Kidney (tissue), 14 donors: Measurements from ENCODE around the gene TBC1D8. TPM values are rescaled to one million over a fixed set of nuclear protein-coding genes. Genes with fewer than 3 reads are reported as not detected.

Source experiments
- DNase-seq, 5 donors: peaks; one replicate each; pipeline ENCODE4 v3.0.0-alpha.2; 2013 to 2020
- FAIRE-seq: peaks from 2 replicates; lab custom pipeline; 2012; peaks lifted over from hg19 to GRCh38; lab: Jason Lieb, UNC
- H3K27ac ChIP-seq, 2 donors: one replicate each; pipeline ENCODE4 v1.7.0; 2013; ENCODE audit warnings: low read depth in 2 of 2, low read length in 2 of 2, inconsistent platforms in 1 of 2
- H3K27me3 ChIP-seq: one replicate; pipeline ENCODE4 v1.7.1; 2013; ENCODE audit warnings: low read length, inconsistent platforms; ENCODE audit not compliant: control insufficient read depth, insufficient read depth
- H3K36me3 ChIP-seq, 3 donors: one replicate each; pipeline versions ENCODE4 v1.7.0 to v1.7.1; 2013; ENCODE audit warnings: low read length in 3 of 3, control low read depth in 1 of 3, inconsistent platforms in 1 of 3; ENCODE audit not compliant: insufficient read depth in 3 of 3, control insufficient read depth in 2 of 3
- H3K4me1 ChIP-seq, 3 donors: one replicate each; pipeline versions ENCODE4 v1.7.0 to v1.7.1; 2013; ENCODE audit warnings: low read length in 3 of 3, inconsistent platforms in 1 of 3, low read depth in 1 of 3; ENCODE audit not compliant: control insufficient read depth in 2 of 3, insufficient read depth in 2 of 3
- H3K4me3 ChIP-seq, 3 donors: one replicate each; pipeline versions ENCODE4 v1.7.0 to v1.8.1; 2013; ENCODE audit warnings: low read length in 3 of 3, control low read depth in 1 of 3, inconsistent platforms in 1 of 3
- H3K9ac ChIP-seq, 3 donors: one replicate each; pipeline versions ENCODE4 v1.7.0 to v1.7.1; 2013; ENCODE audit warnings: low read length in 3 of 3, control low read depth in 1 of 3, inconsistent platforms in 1 of 3
- H3K9me3 ChIP-seq, 3 donors: one replicate each; pipeline versions ENCODE4 v1.7.0 to v1.7.1; 2013; ENCODE audit warnings: low read length in 3 of 3, control low read depth in 1 of 3, inconsistent platforms in 1 of 3; ENCODE audit not compliant: control insufficient read depth in 2 of 3, insufficient read depth in 1 of 3
- intact Hi-C: fragments of 100-400 bp; cut with DNase I; formaldehyde crosslinking; loops from one replicate; pipeline ENCODE4 v1.11.1; 2022
- polyA plus RNA-seq: library from polyadenylated mRNA; stranded (reverse); fragments of 350-450 nt; fragmentation: Illumina TruSeq; extraction: RNeasy Lipid Tissue Mini Kit (QIAGEN cat#74804); gene quantifications from one replicate; pipeline ENCODE4 v1.2.3, GENCODE V29; 2014; ENCODE audit warnings: low read depth, low replicate concordance; ENCODE audit not compliant: insufficient read depth
- total RNA-seq: library from RNA; stranded (reverse); fragmentation: NEBNext Ultra II Directional; extraction: Animal tissue kit (Norgen Biotek cat#: 25700); gene quantifications from one replicate; pipeline ENCODE4 v1.2.1, GENCODE V29; 2021
- TF ChIP-seq, protein P1 (sequence below): IDR thresholded peaks from 3 replicates; pipeline ENCODE4 v1.5.1; 2012; ENCODE audit warnings: mild to moderate bottlenecking, moderate library complexity, borderline replicate concordance; ENCODE audit not compliant: insufficient read depth; ENCODE audit errors: extremely low read depth
- donor health status: control.
- donor health status: control.
- donor health status: control.
- donor health status: control.
- donor health status: control.
- donor health status: DM: yes; HTN: yes; CAD: no.
- donor health status: Normal renal cell carcinoma (clear cell type).

The TBC1D8 gene
- total and polyA plus RNA-seq, 2 donors from 2014 or later, result 7.4 to 47.9 TPM

GRCh38 chr2:100974712-100975520 lies 176.3 kb downstream of the TBC1D8 start:
- Histone ChIP-seq H3K4me3 (no peak overlapping the region), H3K36me3 (peaks cover 0 to 11% (median 11%) of the 10 kb centered on the region in 3 donors), H3K9me3 (no peaks in the 10 kb centered on the region), H3K27ac (no peak overlapping the region), H3K27me3 (no peaks in the 10 kb centered on the region), H3K4me1 (no peaks in the 10 kb centered on the region), H3K9ac (no peak overlapping the region)
- TF ChIP-seq, protein P1, sequence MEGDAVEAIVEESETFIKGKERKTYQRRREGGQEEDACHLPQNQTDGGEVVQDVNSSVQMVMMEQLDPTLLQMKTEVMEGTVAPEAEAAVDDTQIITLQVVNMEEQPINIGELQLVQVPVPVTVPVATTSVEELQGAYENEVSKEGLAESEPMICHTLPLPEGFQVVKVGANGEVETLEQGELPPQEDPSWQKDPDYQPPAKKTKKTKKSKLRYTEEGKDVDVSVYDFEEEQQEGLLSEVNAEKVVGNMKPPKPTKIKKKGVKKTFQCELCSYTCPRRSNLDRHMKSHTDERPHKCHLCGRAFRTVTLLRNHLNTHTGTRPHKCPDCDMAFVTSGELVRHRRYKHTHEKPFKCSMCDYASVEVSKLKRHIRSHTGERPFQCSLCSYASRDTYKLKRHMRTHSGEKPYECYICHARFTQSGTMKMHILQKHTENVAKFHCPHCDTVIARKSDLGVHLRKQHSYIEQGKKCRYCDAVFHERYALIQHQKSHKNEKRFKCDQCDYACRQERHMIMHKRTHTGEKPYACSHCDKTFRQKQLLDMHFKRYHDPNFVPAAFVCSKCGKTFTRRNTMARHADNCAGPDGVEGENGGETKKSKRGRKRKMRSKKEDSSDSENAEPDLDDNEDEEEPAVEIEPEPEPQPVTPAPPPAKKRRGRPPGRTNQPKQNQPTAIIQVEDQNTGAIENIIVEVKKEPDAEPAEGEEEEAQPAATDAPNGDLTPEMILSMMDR, result no peak
- intact Hi-C loops, result no loop called here
- no peak for DNase-seq
- no peak for FAIRE-seq

- intact Hi-C loops, result no loop called here
- no peak overlapping the region for H3K9ac ChIP-seq
- no peaks in the 10 kb centered on the region for H3K9me3 ChIP-seq
- no peak for FAIRE-seq
- no peaks in the 10 kb centered on the region for H3K27me3 ChIP-seq
- H3K4me1 ChIP-seq, result no peaks in the 10 kb centered on the region
- TF ChIP-seq, protein P1, result no peak
- no peak overlapping the region for H3K4me3 ChIP-seq
- DNase-seq, result no peak
- no peak overlapping the region for H3K27ac ChIP-seq
- peaks cover 4 to 17% (median 16%) of the 10 kb centered on the region in 3 donors for H3K36me3 ChIP-seq
These were observed 178.7 kb downstream of the TBC1D8 start for GRCh38 chr2:100972452-100972851.

DNA sequence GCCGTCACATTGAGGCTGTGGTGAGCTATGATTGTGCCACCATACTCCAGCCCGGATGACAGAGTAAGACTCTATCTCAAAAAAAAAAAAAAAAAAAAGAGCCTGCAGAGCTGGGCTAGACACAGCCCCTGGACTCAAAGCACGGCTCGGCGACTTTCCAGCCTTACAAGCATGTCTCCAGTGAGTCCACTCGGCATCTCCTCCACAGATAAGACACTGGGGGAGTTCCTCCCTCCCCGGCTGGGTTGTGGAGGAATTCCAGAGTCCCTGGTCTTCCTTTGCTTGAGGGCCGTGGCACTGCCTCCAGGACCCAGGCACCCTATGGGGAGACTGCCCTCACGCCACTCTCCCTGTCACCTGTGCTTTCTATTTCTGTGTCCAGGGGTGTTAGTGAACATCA lies 180.0 kb downstream of the TBC1D8 start:
- Histone ChIP-seq H3K9me3 (no peaks in the 10 kb centered on the region), H3K27ac (no peak overlapping the region), H3K36me3 (peaks cover 4 to 17% (median 16%) of the 10 kb centered on the region in 3 donors), H3K27me3 (no peaks in the 10 kb centered on the region), H3K4me1 (no peaks in the 10 kb centered on the region), H3K9ac (no peak overlapping the region), H3K4me3 (no peak overlapping the region)
- intact Hi-C loops, result no loop called here
- FAIRE-seq (no peak), DNase-seq (peak in 1 of 5 donors; percentile 48)
- TF ChIP-seq, protein P1, result no peak
